ENCODE results near the gene PRRT2.

Gene PRRT2

GRCh38 chr16:29863669-29863984 lies 51.6 kb downstream of the PRRT2 start:
- no peak for DNase-seq (ENCODE audit: low read depth)

- no peak for DNase-seq (ENCODE audit: low read depth)
Measured at GRCh38 chr16:29864205-29864604, 52.2 kb downstream of the PRRT2 start.

All from stimulated activated CD4-positive, alpha-beta T cell treated with anti-CD3 and anti-CD28 coated beads, Interleukin-2, amount 100 ng/mL, for 4 hours (primary cell).